ENCODE results near the gene GMDS.
A peak's percentile ranks its signal among the peaks of the same experiment; 100 is the strongest.

Gene GMDS

DNA sequence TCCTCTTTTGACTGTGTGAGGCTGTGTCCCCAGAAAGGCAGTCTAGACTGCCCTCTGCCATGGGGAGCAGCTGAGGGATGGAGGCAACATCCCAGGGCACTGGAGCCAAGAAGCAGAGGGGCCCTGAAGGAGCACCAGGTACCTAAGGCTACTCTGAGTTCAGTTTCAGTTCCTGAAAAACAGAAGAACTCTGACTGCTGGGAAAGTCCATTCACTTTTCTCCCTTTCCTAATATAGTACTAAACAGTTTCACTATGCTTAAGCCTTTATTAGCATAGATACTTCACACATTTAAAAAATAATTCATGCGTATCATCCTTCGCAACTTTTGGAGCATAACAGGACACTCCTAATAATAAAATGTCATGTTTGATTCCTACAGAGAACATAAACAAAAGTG is 505.7 kb downstream of the GMDS start:
- TF ChIP-seq, protein P1, sequence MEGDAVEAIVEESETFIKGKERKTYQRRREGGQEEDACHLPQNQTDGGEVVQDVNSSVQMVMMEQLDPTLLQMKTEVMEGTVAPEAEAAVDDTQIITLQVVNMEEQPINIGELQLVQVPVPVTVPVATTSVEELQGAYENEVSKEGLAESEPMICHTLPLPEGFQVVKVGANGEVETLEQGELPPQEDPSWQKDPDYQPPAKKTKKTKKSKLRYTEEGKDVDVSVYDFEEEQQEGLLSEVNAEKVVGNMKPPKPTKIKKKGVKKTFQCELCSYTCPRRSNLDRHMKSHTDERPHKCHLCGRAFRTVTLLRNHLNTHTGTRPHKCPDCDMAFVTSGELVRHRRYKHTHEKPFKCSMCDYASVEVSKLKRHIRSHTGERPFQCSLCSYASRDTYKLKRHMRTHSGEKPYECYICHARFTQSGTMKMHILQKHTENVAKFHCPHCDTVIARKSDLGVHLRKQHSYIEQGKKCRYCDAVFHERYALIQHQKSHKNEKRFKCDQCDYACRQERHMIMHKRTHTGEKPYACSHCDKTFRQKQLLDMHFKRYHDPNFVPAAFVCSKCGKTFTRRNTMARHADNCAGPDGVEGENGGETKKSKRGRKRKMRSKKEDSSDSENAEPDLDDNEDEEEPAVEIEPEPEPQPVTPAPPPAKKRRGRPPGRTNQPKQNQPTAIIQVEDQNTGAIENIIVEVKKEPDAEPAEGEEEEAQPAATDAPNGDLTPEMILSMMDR (IDR thresholded peaks at IDR 0.05; ENCODE audit: low read depth, low read length): no peak
- no peak for DNase-seq (ENCODE audit: low read depth in 2 of 2)
- H3K4me3 ChIP-seq (replicated peaks in 1 of 2; ENCODE audit: low read depth in 2 of 2, low read length in 2 of 2): no peak overlapping the region

DNA sequence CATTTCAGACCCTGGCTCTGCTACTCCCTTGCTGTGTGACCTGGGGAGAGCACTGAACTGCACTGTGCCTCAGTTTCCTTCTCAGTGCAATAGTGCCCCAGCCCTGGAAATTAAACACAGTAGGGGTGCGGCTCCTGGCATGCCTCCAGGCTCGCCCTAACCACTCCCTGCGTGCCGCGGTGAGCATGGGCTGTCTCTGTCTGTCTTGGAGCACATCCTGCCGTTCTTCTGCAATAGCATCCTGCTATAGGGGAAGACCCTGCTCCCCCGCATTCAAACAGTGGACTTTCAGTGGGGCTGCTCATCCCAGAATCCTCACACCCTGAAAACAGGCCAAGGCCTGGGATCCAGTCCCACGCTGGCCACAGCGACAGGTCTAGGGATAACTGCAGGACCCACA is 506.2 kb downstream of the GMDS start:
- TF ChIP-seq, protein P1 (IDR thresholded peaks at IDR 0.05; ENCODE audit: low read depth, low read length): no peak
- no peak overlapping the region for H3K4me3 ChIP-seq (replicated peaks in 1 of 2; ENCODE audit: low read depth in 2 of 2, low read length in 2 of 2)
- no peak for DNase-seq (ENCODE audit: low read depth in 2 of 2)

DNA sequence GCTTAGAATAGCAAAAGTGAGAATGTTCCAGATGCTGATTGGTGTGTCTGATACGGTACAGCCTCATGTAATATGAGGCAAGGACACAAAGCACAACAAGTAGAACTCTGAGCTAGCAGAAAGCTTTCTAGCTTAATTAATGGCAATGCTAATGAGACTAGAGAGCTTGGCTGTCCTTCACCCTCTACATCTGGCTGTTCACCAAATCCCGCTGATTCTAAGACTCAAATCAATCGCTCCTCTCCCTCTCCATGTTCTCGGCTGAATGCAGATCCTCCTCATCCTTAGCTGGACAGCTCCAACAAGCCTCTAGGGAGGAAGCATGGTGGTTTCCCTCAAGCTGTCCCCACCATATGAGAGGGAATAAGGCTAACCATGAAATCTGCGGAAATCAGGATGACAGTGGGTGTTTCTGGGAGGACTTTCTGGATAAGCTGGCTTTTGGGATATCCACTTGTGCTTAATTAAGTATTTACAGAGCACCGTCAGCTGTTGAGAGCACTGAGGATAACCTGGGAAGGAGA is 506.8 kb downstream of the GMDS start:
- H3K4me3 ChIP-seq (replicated peaks in 1 of 2; ENCODE audit: low read depth in 2 of 2, low read length in 2 of 2): no peak overlapping the region
- DNase-seq (ENCODE audit: low read depth in 2 of 2): peak in 1 of 2 donors; percentile 3
- TF ChIP-seq, protein P1 (IDR thresholded peaks at IDR 0.05; ENCODE audit: low read depth, low read length): no peak

DNA sequence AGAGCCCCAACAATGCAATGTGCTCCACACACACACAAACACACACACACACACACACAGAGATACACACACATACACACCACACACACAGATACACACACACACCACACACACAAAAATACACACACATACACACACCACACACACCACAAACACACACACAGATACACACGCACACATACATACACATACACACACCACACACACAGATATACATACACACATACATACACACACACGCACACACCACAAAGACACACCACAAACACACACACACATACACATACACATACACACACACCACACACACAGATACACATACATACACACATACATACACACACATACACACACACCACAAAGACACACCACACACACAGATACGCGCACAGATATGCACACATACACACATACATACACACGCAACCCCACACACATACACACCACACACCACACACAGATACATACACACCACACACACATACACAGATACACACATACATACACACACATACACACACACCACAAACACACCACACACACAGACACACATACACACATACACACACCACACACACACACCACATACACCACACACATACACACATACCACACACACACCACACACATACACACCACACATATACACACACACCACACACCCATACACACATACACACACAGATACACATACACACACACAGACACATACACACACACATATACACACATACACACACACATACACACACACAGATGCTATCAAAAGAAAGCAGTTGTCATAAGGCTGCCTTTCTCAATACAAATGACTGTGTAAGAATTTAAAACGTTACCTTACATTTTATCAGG is 507.7 kb downstream of the GMDS start:
- TF ChIP-seq, protein P1 (IDR thresholded peaks at IDR 0.05; ENCODE audit: low read depth, low read length): no peak
- H3K4me3 ChIP-seq (replicated peaks in 1 of 2; ENCODE audit: low read depth in 2 of 2, low read length in 2 of 2): no peak overlapping the region
- no peak for DNase-seq (ENCODE audit: low read depth in 2 of 2)

DNA sequence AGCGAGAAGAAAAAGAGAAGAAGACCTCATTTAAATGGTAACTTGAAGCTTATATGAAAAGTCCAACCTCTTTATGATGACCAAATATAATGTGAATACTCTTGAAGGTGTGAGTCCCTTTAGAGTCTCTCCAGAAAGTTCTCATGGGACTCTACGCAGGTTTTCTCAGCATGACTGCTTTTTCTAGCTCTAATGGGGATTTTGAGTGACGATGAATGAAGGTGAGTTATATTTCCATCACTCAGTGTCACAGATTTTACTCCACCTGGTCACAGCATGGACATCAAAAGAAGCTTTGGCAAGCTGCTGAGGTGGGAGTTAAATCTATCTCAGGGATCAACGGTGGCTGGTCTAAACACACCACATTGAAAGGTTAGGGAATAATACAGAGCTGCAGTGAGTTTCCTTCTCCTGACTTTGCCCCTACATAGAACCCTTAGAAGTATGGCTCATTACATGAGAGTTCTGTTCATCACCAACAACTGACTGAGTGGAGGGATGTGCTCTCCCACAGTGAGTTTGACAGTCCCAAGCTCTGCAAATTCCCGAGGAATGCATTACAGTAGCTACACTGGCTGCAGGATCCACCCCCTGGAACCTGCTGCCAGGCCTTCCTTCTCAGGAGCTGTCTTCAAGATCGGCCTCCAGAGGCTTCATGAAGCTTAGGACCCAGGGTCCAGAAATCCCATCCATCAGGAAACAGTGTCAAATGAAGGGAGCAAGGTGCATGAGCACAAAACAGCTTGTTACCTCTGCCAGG is 508.9 kb downstream of the GMDS start:
- H3K4me3 ChIP-seq (replicated peaks in 1 of 2; ENCODE audit: low read depth in 2 of 2, low read length in 2 of 2): no peak overlapping the region
- DNase-seq (ENCODE audit: low read depth in 2 of 2): no peak

DNA sequence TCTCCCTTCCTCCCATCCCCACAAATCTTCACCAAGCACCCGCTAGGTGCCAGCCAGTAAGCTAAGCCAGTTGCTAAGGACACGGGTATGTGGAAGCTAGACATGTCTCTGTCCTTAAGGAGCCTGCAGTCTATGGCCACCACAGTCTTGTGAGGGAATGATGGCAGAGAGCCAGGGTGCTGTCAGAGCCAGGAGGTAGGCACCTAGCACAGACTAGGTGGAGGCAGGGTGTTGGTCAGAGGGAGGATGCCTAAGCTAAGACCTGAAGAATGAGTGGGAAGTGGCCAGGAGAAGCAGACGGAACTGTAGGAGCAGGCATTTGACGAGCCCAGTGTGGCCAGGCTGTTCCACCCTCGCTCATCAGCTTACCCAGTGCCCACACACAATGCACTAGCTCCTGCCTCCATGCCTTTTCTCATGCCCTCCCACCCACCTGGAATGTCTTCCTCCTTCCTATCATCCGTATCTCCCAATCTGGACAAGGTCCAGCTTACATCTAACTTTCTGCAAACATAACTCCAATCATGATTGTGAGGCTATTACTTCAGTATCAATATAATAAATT is 510.1 kb downstream of the GMDS start:
- TF ChIP-seq, protein P1 (IDR thresholded peaks at IDR 0.05; ENCODE audit: low read depth, low read length): no peak
- H3K4me3 ChIP-seq (replicated peaks in 1 of 2; ENCODE audit: low read depth in 2 of 2, low read length in 2 of 2): no peak overlapping the region
- no peak for DNase-seq (ENCODE audit: low read depth in 2 of 2)

More for the DNA sequence above, 508.9 kb downstream of the GMDS start:
- TF ChIP-seq, protein P1 (IDR thresholded peaks at IDR 0.05; ENCODE audit: low read depth, low read length): no peak
